ENCODE results near the gene SH3YL1. TPM values are rescaled to one million over a fixed set of nuclear protein-coding genes. Genes with fewer than 3 reads are reported as not detected.

SH3YL1 gene
- total and polyA plus RNA-seq, 2 of the 4 experiments (the other 2 are of a cell fraction): 18.1 to 21.2 TPM

DNA sequence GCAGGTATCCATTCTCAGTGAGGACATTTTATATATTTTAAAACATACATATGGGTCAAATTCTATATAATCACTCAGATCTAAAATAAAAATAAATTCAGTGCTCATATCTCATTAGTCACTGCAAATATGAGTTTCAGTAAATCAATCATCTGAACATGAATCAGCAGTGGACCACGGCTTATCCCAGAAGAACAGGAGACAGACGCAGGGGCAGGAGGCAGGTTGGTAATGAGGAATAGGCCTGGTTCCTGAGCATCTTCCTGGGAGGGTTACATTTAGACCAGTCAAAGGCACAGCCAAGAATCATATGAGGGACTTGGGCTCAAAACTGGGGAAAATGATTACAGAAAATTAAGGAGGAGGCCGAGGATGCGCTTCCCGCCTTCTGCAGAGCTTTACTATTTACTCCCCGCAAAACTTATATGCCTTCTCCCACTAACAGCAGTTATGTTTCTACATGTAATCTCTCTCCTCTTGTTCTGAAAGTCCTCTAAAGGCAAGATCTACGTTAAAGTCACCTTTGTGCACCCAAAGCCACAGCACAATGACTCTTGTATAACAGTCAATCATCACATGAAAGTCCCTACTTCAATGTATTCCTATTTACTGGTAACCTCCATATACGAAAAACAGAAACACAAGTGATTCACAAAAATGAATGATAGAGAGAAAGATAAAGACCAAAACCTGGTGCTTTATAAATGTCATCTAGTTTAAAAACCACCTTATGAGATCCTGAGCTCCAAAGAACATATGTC lies 35.1 kb downstream of the SH3YL1 start:
- ATAC-seq (ENCODE audit: low read depth) (no peak), DNase-seq (no peak)
- Histone ChIP-seq H3K36me3 (ENCODE audit: control insufficient read depth, insufficient read depth, low read length) (peaks cover 10% of the 10 kb centered on the region), H4K20me1 (ENCODE audit: insufficient read depth, low read length) (no peaks in the 10 kb centered on the region), H2BK15ac (ENCODE audit: low read depth, low read length) (no peak overlapping the region), H3K9ac (ENCODE audit: low read depth, low read length) (no peak overlapping the region), H3K27me3 (ENCODE audit: control insufficient read depth, insufficient read depth, low read length) (no peaks in the 10 kb centered on the region), H2BK120ac (ENCODE audit: low read depth, low read length) (no peak overlapping the region), H3K27ac (ENCODE audit: insufficient read depth, low read length) (no peak overlapping the region), H3K4me1 (ENCODE audit: control insufficient read depth, insufficient read depth, low read length) (no peaks in the 10 kb centered on the region), H4K91ac (ENCODE audit: insufficient read depth, low read depth, low read length) (no peak overlapping the region), H2AFZ (replicated peaks; ENCODE audit: low read length, poor library complexity) (no peak overlapping the region), H3K23ac (ENCODE audit: low read depth, low read length) (no peak overlapping the region), H4K5ac (ENCODE audit: low read depth, low read length) (no peak overlapping the region), H3K4ac (ENCODE audit: low read depth, low read length) (no peak overlapping the region), H2AK9ac (replicated peaks; ENCODE audit: low read depth, low read length, poor library complexity) (no peak overlapping the region), H3K9me3 (ENCODE audit: control insufficient read depth, insufficient read depth, low read length) (no peaks in the 10 kb centered on the region), H4K8ac (ENCODE audit: low read depth in 2 of 2, low read length in 2 of 2) (no peak overlapping the region), H2BK20ac (ENCODE audit: low read depth, low read length) (no peak overlapping the region), H3K9me1 (ENCODE audit: insufficient read depth, low read length) (no peaks in the 10 kb centered on the region; the same call in 1 of the 2 replicates), H3K18ac (ENCODE audit: low read depth, low read length) (no peak overlapping the region), H3K4me3 (ENCODE audit: insufficient read depth, low read depth, low read length) (no peak overlapping the region), H3K56ac (ENCODE audit: extremely low read depth, insufficient read depth, low read length) (no peak overlapping the region), H2BK5ac (ENCODE audit: low read depth, low read length, poor library complexity, severe bottlenecking) (no peak overlapping the region), H3K79me1 (ENCODE audit: low read depth in 1 of 2, low read length in 2 of 2) (no peaks in the 10 kb centered on the region), H2AK5ac (ENCODE audit: low read depth, low read length) (no peak overlapping the region), H3K4me2 (ENCODE audit: low read depth, low read length) (no peak overlapping the region), H3K14ac (replicated peaks; ENCODE audit: low read depth, low read length) (no peak overlapping the region)
- dilution Hi-C loops (cut with HindIII; ENCODE audit: low sequenced_read_pairs, unreplicated experiment) (no loop called here), in situ Hi-C loops (cut with MboI; ENCODE audit: low sequenced_read_pairs) (no loop called here), intact Hi-C loops (cut with micrococcal nuclease) (no loop called here)
- TF ChIP-seq NFE2L2 (IDR thresholded peaks at IDR 0.05; ENCODE audit: low read depth, low read length) (no peak), SMC3 (IDR thresholded peaks at IDR 0.05; ENCODE audit: low read depth, low read length) (no peak), RAD21 (IDR thresholded peaks at IDR 0.05; ENCODE audit: low read length) (no peak), MXI1 (IDR thresholded peaks at IDR 0.05; ENCODE audit: borderline replicate concordance, low read depth, low read length) (no peak), MAFK (IDR thresholded peaks at IDR 0.05; ENCODE audit: low read depth, low read length) (no peak), RCOR1 (IDR thresholded peaks at IDR 0.05; ENCODE audit: insufficient replicate concordance, low read length) (no peak), CHD1 (IDR thresholded peaks at IDR 0.05; ENCODE audit: low read depth, low read length) (no peak), POLR2A (IDR thresholded peaks at IDR 0.05; ENCODE audit: low read depth, low read length) (no peak), RFX5 (IDR thresholded peaks at IDR 0.05; ENCODE audit: low read depth, low read length) (no peak), MAZ (IDR thresholded peaks at IDR 0.05; ENCODE audit: borderline replicate concordance, low read depth, low read length) (no peak), FOS (IDR thresholded peaks at IDR 0.05; ENCODE audit: low read depth, low read length) (no peak), BHLHE40 (IDR thresholded peaks at IDR 0.05; ENCODE audit: low read depth, low read length) (no peak)
- TF ChIP-seq, protein P1, sequence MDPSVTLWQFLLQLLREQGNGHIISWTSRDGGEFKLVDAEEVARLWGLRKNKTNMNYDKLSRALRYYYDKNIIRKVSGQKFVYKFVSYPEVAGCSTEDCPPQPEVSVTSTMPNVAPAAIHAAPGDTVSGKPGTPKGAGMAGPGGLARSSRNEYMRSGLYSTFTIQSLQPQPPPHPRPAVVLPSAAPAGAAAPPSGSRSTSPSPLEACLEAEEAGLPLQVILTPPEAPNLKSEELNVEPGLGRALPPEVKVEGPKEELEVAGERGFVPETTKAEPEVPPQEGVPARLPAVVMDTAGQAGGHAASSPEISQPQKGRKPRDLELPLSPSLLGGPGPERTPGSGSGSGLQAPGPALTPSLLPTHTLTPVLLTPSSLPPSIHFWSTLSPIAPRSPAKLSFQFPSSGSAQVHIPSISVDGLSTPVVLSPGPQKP (IDR thresholded peaks at IDR 0.05; ENCODE audit: borderline replicate concordance, low read depth, low read length): no peak
- TF ChIP-seq, protein P2, sequence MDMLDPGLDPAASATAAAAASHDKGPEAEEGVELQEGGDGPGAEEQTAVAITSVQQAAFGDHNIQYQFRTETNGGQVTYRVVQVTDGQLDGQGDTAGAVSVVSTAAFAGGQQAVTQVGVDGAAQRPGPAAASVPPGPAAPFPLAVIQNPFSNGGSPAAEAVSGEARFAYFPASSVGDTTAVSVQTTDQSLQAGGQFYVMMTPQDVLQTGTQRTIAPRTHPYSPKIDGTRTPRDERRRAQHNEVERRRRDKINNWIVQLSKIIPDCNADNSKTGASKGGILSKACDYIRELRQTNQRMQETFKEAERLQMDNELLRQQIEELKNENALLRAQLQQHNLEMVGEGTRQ (IDR thresholded peaks at IDR 0.05; ENCODE audit: low read depth, low read length): no peak
- TF ChIP-seq, protein P3, sequence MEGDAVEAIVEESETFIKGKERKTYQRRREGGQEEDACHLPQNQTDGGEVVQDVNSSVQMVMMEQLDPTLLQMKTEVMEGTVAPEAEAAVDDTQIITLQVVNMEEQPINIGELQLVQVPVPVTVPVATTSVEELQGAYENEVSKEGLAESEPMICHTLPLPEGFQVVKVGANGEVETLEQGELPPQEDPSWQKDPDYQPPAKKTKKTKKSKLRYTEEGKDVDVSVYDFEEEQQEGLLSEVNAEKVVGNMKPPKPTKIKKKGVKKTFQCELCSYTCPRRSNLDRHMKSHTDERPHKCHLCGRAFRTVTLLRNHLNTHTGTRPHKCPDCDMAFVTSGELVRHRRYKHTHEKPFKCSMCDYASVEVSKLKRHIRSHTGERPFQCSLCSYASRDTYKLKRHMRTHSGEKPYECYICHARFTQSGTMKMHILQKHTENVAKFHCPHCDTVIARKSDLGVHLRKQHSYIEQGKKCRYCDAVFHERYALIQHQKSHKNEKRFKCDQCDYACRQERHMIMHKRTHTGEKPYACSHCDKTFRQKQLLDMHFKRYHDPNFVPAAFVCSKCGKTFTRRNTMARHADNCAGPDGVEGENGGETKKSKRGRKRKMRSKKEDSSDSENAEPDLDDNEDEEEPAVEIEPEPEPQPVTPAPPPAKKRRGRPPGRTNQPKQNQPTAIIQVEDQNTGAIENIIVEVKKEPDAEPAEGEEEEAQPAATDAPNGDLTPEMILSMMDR (conservative IDR thresholded peaks at IDR 0.05; ENCODE audit: low read depth, low read length): no peak
- ChIA-PET POLR2A (ENCODE audit: unreplicated experiment) (no interaction called here), CTCF (no interaction called here)
- no TSS peak for BruUV-seq (replicated peaks)
- no CpG with 5 or more reads among the region's 8 CpGs for WGBS, 2 experiments (ENCODE audit: extremely low coverage in 2 of 2, insufficient read length in 1 of 2)

Measured in IMR-90 (cell line).